ENCODE measurements around the gene PHLDB3.

PHLDB3 gene

DNA sequence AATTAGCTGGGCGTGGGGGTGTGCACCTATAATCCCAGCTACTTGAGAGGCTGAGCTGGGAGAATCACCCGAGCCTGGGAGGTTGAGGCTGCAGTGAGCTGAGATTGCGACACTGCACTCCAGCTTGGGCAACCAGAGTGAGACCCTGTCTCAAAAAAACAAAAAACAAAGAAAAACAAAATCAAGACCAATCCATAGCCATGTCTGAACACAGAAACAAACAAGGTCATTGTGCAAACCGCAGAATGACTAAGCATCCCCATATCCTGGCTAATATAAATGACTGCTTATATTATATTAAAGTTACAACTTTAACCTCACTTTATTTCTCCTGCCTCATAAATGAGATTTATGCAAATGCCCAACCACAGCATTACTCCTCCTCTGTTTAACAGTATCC lies 36.8 kb downstream of the PHLDB3 start:
- H3K9me3 ChIP-seq (ENCODE audit: insufficient read depth, low read length) = no peaks in the 10 kb centered on the region
- no peaks in the 10 kb centered on the region for H3K27me3 ChIP-seq (ENCODE audit: low read length)
- no peaks in the 10 kb centered on the region for H3K79me2 ChIP-seq (ENCODE audit: insufficient read depth, low read length)
- H4K20me1 ChIP-seq (ENCODE audit: low read depth, low read length) = no peaks in the 10 kb centered on the region
- no peak overlapping the region for H3K27ac ChIP-seq (ENCODE audit: low read depth, low read length)
- H3F3A ChIP-seq (ENCODE audit: insufficient read depth) = no peaks in the 10 kb centered on the region
- H3K4me2 ChIP-seq (ENCODE audit: low read depth, low read length, poor library complexity, severe bottlenecking) = no peak overlapping the region
- TF ChIP-seq, protein P1, sequence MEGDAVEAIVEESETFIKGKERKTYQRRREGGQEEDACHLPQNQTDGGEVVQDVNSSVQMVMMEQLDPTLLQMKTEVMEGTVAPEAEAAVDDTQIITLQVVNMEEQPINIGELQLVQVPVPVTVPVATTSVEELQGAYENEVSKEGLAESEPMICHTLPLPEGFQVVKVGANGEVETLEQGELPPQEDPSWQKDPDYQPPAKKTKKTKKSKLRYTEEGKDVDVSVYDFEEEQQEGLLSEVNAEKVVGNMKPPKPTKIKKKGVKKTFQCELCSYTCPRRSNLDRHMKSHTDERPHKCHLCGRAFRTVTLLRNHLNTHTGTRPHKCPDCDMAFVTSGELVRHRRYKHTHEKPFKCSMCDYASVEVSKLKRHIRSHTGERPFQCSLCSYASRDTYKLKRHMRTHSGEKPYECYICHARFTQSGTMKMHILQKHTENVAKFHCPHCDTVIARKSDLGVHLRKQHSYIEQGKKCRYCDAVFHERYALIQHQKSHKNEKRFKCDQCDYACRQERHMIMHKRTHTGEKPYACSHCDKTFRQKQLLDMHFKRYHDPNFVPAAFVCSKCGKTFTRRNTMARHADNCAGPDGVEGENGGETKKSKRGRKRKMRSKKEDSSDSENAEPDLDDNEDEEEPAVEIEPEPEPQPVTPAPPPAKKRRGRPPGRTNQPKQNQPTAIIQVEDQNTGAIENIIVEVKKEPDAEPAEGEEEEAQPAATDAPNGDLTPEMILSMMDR (IDR thresholded peaks at IDR 0.05; ENCODE audit: insufficient read depth, low read length, poor library complexity, severe bottlenecking) = no peak
- TF ChIP-seq EZH2phosphoT487 (conservative IDR thresholded peaks at IDR 0.05; ENCODE audit: low read length) = no peak
- H3K4me3 ChIP-seq (ENCODE audit: insufficient read depth, low read length, poor library complexity, severe bottlenecking) = no peak overlapping the region
- H2AFZ ChIP-seq (ENCODE audit: low read depth, low read length, severe bottlenecking) = no peak overlapping the region
- no peaks in the 10 kb centered on the region for H3K9me2 ChIP-seq (replicated peaks; ENCODE audit: insufficient read depth, low read length)
- no peak overlapping the region for H3K9ac ChIP-seq (ENCODE audit: low read length)
- no peaks in the 10 kb centered on the region for H3K36me3 ChIP-seq (ENCODE audit: low read length)

DNA sequence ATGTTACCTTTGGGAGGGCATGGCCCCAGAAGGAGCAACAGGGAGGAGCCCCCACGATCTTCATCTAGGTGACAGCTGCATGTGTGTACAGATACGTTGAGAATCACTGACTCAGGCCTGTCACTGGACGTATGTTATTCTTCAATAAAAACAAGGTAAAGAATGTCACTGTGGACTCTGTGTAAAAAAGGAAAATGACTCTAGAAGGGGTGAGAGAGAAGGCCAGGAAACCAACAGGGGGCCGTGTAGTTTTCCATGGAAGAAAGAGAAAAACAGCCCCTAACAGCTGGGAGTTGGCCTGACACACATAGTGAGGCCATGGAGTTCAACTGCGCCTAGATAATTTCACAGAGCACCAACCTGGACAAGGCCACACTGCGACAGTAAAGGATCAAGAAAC lies 37.3 kb downstream of the PHLDB3 start:
- H3K27ac ChIP-seq (ENCODE audit: low read depth, low read length) = no peak overlapping the region
- H2AFZ ChIP-seq (ENCODE audit: low read depth, low read length, severe bottlenecking) = no peak overlapping the region
- no peaks in the 10 kb centered on the region for H3K79me2 ChIP-seq (ENCODE audit: insufficient read depth, low read length)
- no peaks in the 10 kb centered on the region for H3K9me2 ChIP-seq (replicated peaks; ENCODE audit: insufficient read depth, low read length)
- no peaks in the 10 kb centered on the region for H3K36me3 ChIP-seq (ENCODE audit: low read length)
- TF ChIP-seq, protein P1 (IDR thresholded peaks at IDR 0.05; ENCODE audit: insufficient read depth, low read length, poor library complexity, severe bottlenecking) = no peak
- no peak for TF ChIP-seq EZH2phosphoT487 (conservative IDR thresholded peaks at IDR 0.05; ENCODE audit: low read length)
- no peak overlapping the region for H3K4me3 ChIP-seq (ENCODE audit: insufficient read depth, low read length, poor library complexity, severe bottlenecking)
- no peaks in the 10 kb centered on the region for H3K9me3 ChIP-seq (ENCODE audit: insufficient read depth, low read length)
- H3F3A ChIP-seq (ENCODE audit: insufficient read depth) = no peaks in the 10 kb centered on the region
- H3K9ac ChIP-seq (ENCODE audit: low read length) = no peak overlapping the region
- no peaks in the 10 kb centered on the region for H4K20me1 ChIP-seq (ENCODE audit: low read depth, low read length)
- no peaks in the 10 kb centered on the region for H3K27me3 ChIP-seq (ENCODE audit: low read length)
- no peak overlapping the region for H3K4me2 ChIP-seq (ENCODE audit: low read depth, low read length, poor library complexity, severe bottlenecking)

DNA sequence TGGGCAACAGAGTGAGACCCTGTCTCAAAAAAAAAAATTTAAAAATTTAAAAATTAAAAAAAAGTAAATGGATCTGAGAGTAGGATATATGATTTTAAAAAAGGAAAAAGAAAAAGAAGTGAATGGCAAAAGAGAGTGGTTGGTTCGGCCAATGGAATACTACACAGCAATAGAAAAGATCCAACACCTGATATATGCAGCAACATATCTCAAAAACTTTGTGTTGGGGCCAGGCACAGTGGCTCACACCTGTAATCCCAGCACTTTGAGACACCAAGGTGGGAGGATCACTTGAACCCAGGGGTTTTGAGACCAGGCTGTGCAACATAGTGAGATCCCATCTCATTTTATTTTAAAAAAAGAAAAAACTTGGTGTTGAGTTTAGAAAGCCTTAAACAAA lies 37.8 kb downstream of the PHLDB3 start:
- Histone ChIP-seq H3K27ac (ENCODE audit: low read depth, low read length) (no peak overlapping the region), H3F3A (ENCODE audit: insufficient read depth) (no peaks in the 10 kb centered on the region), H4K20me1 (ENCODE audit: low read depth, low read length) (no peaks in the 10 kb centered on the region), H3K36me3 (ENCODE audit: low read length) (no peaks in the 10 kb centered on the region), H3K4me3 (ENCODE audit: insufficient read depth, low read length, poor library complexity, severe bottlenecking) (no peak overlapping the region), H3K27me3 (ENCODE audit: low read length) (no peaks in the 10 kb centered on the region), H3K9me2 (replicated peaks; ENCODE audit: insufficient read depth, low read length) (no peaks in the 10 kb centered on the region), H3K79me2 (ENCODE audit: insufficient read depth, low read length) (no peaks in the 10 kb centered on the region), H2AFZ (ENCODE audit: low read depth, low read length, severe bottlenecking) (no peak overlapping the region), H3K9me3 (ENCODE audit: insufficient read depth, low read length) (no peaks in the 10 kb centered on the region), H3K4me2 (ENCODE audit: low read depth, low read length, poor library complexity, severe bottlenecking) (no peak overlapping the region), H3K9ac (ENCODE audit: low read length) (no peak overlapping the region)
- TF ChIP-seq, protein P1 (IDR thresholded peaks at IDR 0.05; ENCODE audit: insufficient read depth, low read length, poor library complexity, severe bottlenecking) = no peak
- TF ChIP-seq EZH2phosphoT487 (conservative IDR thresholded peaks at IDR 0.05; ENCODE audit: low read length) = no peak
